Cardiac muscle cell (in vitro differentiated cells and primary cell): Measurements from ENCODE around the gene CFAP141. TPM values are rescaled to one million over a fixed set of nuclear protein-coding genes. Genes with fewer than 3 reads are reported as not detected.

Experiments used
- DNase-seq, 2 donors: peaks; one replicate each; pipeline versions ENCODE4 v3.0.0 to v3.0.0-alpha.2; 2010 to 2017; ENCODE audit warnings: low read depth in 1 of 2, low spot score in 1 of 2
- H3K27ac ChIP-seq: fragments of 200-600 bp; sonication (generic); 2 replicates; pipeline ENCODE4 v1.5.1; 2016
- H3K27me3 ChIP-seq: fragments of 200-600 bp; sonication (generic); 2 replicates; pipeline ENCODE4 v1.6.0; 2016; ENCODE audit warnings: control low read depth
- H3K36me3 ChIP-seq: fragments of 200-600 bp; sonication (generic); 2 replicates; pipeline ENCODE4 v1.5.1; 2016; ENCODE audit warnings: control low read depth
- H3K4me1 ChIP-seq: fragments of 200-600 bp; sonication (generic); 2 replicates; pipeline ENCODE4 v1.8.1; 2017; ENCODE audit warnings: low read depth, mild to moderate bottlenecking, mixed run types
- H3K4me3 ChIP-seq: fragments of 200-600 bp; sonication (generic); 2 replicates; pipeline ENCODE4 v1.5.1; 2016; ENCODE audit warnings: mild to moderate bottlenecking
- H3K9me3 ChIP-seq: fragments of 200-600 bp; sonication (generic); 2 replicates; pipeline ENCODE4 v1.5.1; 2017; ENCODE audit warnings: low read depth, mild to moderate bottlenecking, control low read depth
- polyA plus RNA-seq: library from polyadenylated mRNA; unstranded; fragments of >200 nt; fragmentation: Nextera tagmentation; extraction: Ambion mirVana; gene quantifications from 2 replicates; pipeline ENCODE4 v1.2.1, GENCODE V29; 2016
- total RNA-seq: library from RNA; depleted of rRNA; stranded (reverse); fragments of >200 nt; gene quantifications from 2 replicates; pipeline ENCODE4 v1.2.3, GENCODE V29; 2016
- TF ChIP-seq, protein P1 (sequence below): IDR thresholded peaks from 2 replicates; pipeline ENCODE4 v1.5.1; 2012; ENCODE audit warnings: low read depth, mild to moderate bottlenecking, low read length

Gene CFAP141
- total and polyA plus RNA-seq, 2 experiments from 2014 or later, result not detected

DNA sequence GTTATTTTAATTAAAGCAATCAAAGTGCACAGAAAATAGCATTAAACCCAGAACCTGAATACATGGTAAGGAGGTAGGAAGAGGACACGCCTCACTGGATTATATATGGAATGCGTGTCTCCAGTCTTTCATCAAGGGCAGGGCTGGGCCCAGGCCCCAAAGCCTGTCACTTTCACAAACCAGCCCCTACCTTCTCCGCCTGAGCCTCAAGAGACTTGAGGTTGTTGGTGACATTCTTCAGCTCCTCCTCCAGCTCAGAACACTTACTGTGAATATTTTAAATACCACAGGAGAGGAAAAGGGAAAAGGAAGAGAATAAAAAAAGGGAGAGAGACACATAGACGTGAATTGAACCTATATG lies 34.9 kb downstream of the CFAP141 start:
- Histone ChIP-seq H3K4me3 (no peak overlapping the region), H3K9me3 (no peaks in the 10 kb centered on the region), H3K4me1 (no peaks in the 10 kb centered on the region), H3K27ac (no peak overlapping the region), H3K36me3 (peaks cover 55% of the 10 kb centered on the region), H3K27me3 (no peaks in the 10 kb centered on the region)
- no peak for DNase-seq
- TF ChIP-seq, protein P1, sequence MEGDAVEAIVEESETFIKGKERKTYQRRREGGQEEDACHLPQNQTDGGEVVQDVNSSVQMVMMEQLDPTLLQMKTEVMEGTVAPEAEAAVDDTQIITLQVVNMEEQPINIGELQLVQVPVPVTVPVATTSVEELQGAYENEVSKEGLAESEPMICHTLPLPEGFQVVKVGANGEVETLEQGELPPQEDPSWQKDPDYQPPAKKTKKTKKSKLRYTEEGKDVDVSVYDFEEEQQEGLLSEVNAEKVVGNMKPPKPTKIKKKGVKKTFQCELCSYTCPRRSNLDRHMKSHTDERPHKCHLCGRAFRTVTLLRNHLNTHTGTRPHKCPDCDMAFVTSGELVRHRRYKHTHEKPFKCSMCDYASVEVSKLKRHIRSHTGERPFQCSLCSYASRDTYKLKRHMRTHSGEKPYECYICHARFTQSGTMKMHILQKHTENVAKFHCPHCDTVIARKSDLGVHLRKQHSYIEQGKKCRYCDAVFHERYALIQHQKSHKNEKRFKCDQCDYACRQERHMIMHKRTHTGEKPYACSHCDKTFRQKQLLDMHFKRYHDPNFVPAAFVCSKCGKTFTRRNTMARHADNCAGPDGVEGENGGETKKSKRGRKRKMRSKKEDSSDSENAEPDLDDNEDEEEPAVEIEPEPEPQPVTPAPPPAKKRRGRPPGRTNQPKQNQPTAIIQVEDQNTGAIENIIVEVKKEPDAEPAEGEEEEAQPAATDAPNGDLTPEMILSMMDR, result no peak

GRCh38 chr1:154170547-154171222 lies 35.4 kb downstream of the CFAP141 start:
- Histone ChIP-seq H3K27ac (no peak overlapping the region), H3K4me3 (no peak overlapping the region), H3K4me1 (no peaks in the 10 kb centered on the region), H3K27me3 (no peaks in the 10 kb centered on the region), H3K36me3 (peaks cover 55% of the 10 kb centered on the region), H3K9me3 (no peaks in the 10 kb centered on the region)
- DNase-seq, result no peak
- TF ChIP-seq, protein P1, result no peak

DNA sequence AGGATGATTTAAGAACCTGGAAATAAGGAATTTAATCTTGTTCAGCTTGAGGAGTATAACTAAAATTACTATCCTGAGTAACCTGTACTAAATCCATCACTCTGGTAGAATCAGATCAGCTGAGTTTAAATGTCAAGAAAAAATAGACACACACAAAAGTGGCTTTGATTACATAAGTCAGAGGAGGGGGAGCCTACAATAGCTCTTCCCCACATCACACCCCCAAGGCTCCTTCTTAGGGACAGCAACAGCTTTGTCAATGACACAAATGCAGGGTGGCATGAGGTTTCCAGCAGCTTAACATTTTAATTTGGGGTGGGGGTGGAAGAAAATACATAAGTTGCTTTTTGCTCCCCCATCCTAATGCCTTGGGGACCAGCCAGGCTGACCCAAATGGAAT lies 38.7 kb downstream of the CFAP141 start:
- H3K4me3 ChIP-seq, result no peak overlapping the region
- TF ChIP-seq, protein P1, result no peak
- DNase-seq, result no peak
- no peak overlapping the region for H3K27ac ChIP-seq
- no peaks in the 10 kb centered on the region for H3K27me3 ChIP-seq
- H3K9me3 ChIP-seq, result no peaks in the 10 kb centered on the region
- H3K36me3 ChIP-seq, result peaks cover 70% of the 10 kb centered on the region
- H3K4me1 ChIP-seq, result no peaks in the 10 kb centered on the region

DNA sequence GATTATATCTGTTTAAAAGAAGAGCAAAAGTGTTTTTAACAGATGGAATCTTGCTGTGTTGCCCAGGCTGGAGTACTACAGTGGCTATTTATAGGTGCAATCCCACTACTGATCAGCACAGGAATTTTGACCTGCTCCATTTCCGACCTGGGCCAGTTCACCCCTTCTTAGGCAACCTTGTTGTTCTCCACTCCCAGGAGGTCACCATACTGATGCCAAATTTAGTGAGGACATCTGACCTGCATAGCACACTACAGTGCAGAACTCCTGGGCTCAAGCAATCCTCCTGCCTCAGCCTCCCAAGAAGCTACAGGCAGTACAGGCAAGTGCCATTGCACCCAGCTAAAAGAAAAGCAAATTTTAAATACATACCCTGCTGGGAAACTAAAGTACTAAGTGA lies 39.9 kb downstream of the CFAP141 start:
- TF ChIP-seq, protein P1, result no peak
- H3K9me3 ChIP-seq, result no peaks in the 10 kb centered on the region
- no peaks in the 10 kb centered on the region for H3K27me3 ChIP-seq
- no peaks in the 10 kb centered on the region for H3K4me1 ChIP-seq
- H3K4me3 ChIP-seq, result no peak overlapping the region
- no peak for DNase-seq
- peaks cover 60% of the 10 kb centered on the region for H3K36me3 ChIP-seq
- H3K27ac ChIP-seq, result no peak overlapping the region

DNA sequence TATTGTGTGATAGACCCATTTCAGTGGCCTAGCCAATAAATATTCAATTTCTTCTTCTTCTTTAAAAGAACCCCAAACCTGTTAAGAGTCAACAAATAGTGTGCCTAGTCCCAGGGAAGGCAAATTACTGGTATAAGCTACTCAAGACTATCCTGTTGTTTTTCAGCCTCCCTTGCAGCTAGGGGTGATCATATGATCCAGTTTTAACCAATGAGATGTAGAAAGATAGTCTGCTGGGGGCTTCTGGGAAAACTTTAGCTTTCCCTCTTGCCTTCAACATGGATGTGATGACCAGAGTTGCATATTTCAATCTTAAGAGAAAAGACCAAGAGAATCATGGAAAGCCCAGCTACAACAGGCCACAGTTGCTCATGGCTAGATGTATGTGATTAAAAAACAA lies 46.6 kb downstream of the CFAP141 start:
- Histone ChIP-seq H3K27ac (no peak overlapping the region), H3K9me3 (no peaks in the 10 kb centered on the region), H3K36me3 (peaks cover 21% of the 10 kb centered on the region), H3K4me3 (no peak overlapping the region), H3K4me1 (no peaks in the 10 kb centered on the region), H3K27me3 (no peaks in the 10 kb centered on the region)
- TF ChIP-seq, protein P1, result no peak
- DNase-seq, result no peak
